Heart left ventricle (tissue), 13 donors: ENCODE measurements around the gene UBR7.
"Not testable (repeated sequence)": the region's sequence is repeated elsewhere in the genome, so short reads cannot be mapped to it uniquely, and the experiment has no call there.

ENCODE experiments used
- CTCF ChIP-seq, 12 donors: fragments of 200-600 bp; sonication (generic) in 4 of 12; IDR thresholded peaks; one replicate each; pipeline versions ENCODE4 v1.5.0 to v1.8.0; 2018 to 2022; ENCODE audit warnings: antibody characterized with exemption in 12 of 12, mild to moderate bottlenecking in 5 of 12
- POLR2A ChIP-seq, 2 donors: fragments of 450-650 bp; IDR thresholded peaks; one replicate each; pipeline ENCODE4 v1.6.1; 2017; ENCODE audit warnings: antibody characterized with exemption in 2 of 2, mild to moderate bottlenecking in 2 of 2, moderate library complexity in 2 of 2
- donor health status: ischemic (EF 13 %, LVEDD 7.1; RV severe dilation, severe dysfunction).
- donor health status: DM: no; HTN: yes; CAD: no.
- donor health status: DM: no; HTN: no; CAD: no.
- donor health status: ischemic (EF 25% LVEDD 6.9; RV normal size, moderate dysfunction).
- donor health status: ischemic (EF 25% LVEDD 5.7; RV mildly dilated, moderate dysfunction).
- donor health status: ischemic (EF 35%, LVEDD 5.7; RV mildly dilated, moderate dysfunction).
- donor health status: nonischemic (EF 11% LVEDD 7.7; RV severe dilation, severe dysfunction).
- donor health status: DM: yes; HTN: yes; CAD: no.
- donor health status: PGD.
- donor health status: ischemic (EF 29% LVEDD 5.4; RV normal size, mild dysfunction).
- donor health status: nonischemic (EF 23%, LVEDD 6.1; RV moderate dilation, normal function).

- not testable (repeated sequence) for TF ChIP-seq POLR2A, CTCF (IDR thresholded peaks at IDR 0.05)
Measured at GRCh38 chr14:93170141-93170540, 36.9 kb upstream of the UBR7 start.
